ENCODE data around the gene TBC1D28.
"Not testable (repeated sequence)": the region's sequence is repeated elsewhere in the genome, so short reads cannot be mapped to it uniquely, and the experiment has no call there.

GRCh38 chr17:18667535-18667934, 23.3 kb upstream of the TBC1D28 start:
- TF ChIP-seq SIN3A (IDR thresholded peaks at IDR 0.05; ENCODE audit: borderline replicate concordance, low read depth, low read length); ZHX2 (IDR thresholded peaks at IDR 0.05; ENCODE audit: low read depth); ZHX2 (CRISPR knock-in tag; IDR thresholded peaks at IDR 0.05; ENCODE audit: borderline replicate concordance); NFE2L1 (CRISPR knock-in tag; IDR thresholded peaks at IDR 0.05; ENCODE audit: borderline replicate concordance); SIX1 (CRISPR knock-in tag; IDR thresholded peaks at IDR 0.05; ENCODE audit: borderline replicate concordance); ZNF629 (CRISPR knock-in tag; conservative IDR thresholded peaks at IDR 0.05); POLR2AphosphoS5 (IDR thresholded peaks at IDR 0.05; ENCODE audit: low read depth, low read length); PHF8 (CRISPR knock-in tag; IDR thresholded peaks at IDR 0.05); KLF16 (CRISPR knock-in tag; IDR thresholded peaks at IDR 0.05); ZNF260 (CRISPR knock-in tag; IDR thresholded peaks at IDR 0.05; ENCODE audit: borderline replicate concordance, low read depth); KDM5A (IDR thresholded peaks at IDR 0.05; ENCODE audit: borderline replicate concordance, low read length); ZNF780A (CRISPR knock-in tag; IDR thresholded peaks at IDR 0.05); ZNF274 (CRISPR knock-in tag; IDR thresholded peaks at IDR 0.05): not testable (repeated sequence)

Data from HepG2 (cell line).